Measurements from ENCODE around the gene MAT2A.

- TF ChIP-seq CTCF (IDR thresholded peaks at IDR 0.05 in 2 of 3, conservative IDR thresholded peaks at IDR 0.05 in 1 of 3; ENCODE audit: borderline replicate concordance in 1 of 3, insufficient read depth in 1 of 3, low read depth in 2 of 3, low read length in 2 of 3), result no peak
- TF ChIP-seq SRF (IDR thresholded peaks at IDR 0.05; ENCODE audit: low read depth), result no peak
- no peak for TF ChIP-seq SIN3A (IDR thresholded peaks at IDR 0.05; ENCODE audit: low read depth)
- TF ChIP-seq REST (IDR thresholded peaks at IDR 0.05; ENCODE audit: low read depth), result no peak
- no peak for TF ChIP-seq POLR2AphosphoS5 (IDR thresholded peaks at IDR 0.05; ENCODE audit: low read depth, low read length)
- TF ChIP-seq EZH2 (IDR thresholded peaks at IDR 0.05), result no peak
Observed at GRCh38 chr2:85501248-85501647, 37.7 kb upstream of the MAT2A start.

All from HCT116 (cell line).